22Rv1 (cell line): ENCODE measurements around the gene HTN1.
"Not testable (repeated sequence)": the region's sequence is repeated elsewhere in the genome, so short reads cannot be mapped to it uniquely, and the experiment has no call there.

Experiments
- ZFX ChIP-seq: fragments of 450-650 bp; IDR thresholded peaks from 2 replicates; pipeline ENCODE4 v1.6.1; 2017; ENCODE audit warnings: antibody characterized with exemption, borderline replicate concordance
- TF ChIP-seq, protein P1 (sequence below): fragments of 450-650 bp; IDR thresholded peaks from 2 replicates; pipeline ENCODE4 v1.5.1; 2017; ENCODE audit warnings: mild to moderate bottlenecking

DNA sequence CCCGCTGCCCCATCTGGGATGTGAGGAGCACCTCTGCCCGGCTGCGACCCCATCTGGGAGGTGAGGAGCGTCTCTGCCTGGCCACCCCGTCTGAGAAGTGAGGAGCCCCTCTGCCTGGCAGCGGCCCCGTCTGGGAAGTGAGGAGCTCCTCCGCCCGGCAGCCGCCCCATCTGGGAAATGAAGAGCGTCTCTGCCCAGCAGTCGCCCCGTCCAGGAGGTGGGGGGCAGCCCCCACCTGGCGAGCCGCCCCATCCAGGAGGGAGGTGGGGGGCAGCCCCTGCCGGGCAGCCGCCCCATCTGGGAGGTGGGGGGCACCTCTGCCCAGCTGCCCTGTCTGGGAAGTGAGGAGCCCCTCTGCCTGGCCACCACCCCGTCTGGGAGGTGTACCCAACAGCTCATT lies 12.7 kb upstream of the HTN1 start:
- TF ChIP-seq, protein P1, sequence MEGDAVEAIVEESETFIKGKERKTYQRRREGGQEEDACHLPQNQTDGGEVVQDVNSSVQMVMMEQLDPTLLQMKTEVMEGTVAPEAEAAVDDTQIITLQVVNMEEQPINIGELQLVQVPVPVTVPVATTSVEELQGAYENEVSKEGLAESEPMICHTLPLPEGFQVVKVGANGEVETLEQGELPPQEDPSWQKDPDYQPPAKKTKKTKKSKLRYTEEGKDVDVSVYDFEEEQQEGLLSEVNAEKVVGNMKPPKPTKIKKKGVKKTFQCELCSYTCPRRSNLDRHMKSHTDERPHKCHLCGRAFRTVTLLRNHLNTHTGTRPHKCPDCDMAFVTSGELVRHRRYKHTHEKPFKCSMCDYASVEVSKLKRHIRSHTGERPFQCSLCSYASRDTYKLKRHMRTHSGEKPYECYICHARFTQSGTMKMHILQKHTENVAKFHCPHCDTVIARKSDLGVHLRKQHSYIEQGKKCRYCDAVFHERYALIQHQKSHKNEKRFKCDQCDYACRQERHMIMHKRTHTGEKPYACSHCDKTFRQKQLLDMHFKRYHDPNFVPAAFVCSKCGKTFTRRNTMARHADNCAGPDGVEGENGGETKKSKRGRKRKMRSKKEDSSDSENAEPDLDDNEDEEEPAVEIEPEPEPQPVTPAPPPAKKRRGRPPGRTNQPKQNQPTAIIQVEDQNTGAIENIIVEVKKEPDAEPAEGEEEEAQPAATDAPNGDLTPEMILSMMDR: not testable (repeated sequence)
- not testable (repeated sequence) for TF ChIP-seq ZFX
